HepG2 (cell line): Measurements from ENCODE around the gene PDCD11. TPM values are rescaled to one million over a fixed set of nuclear protein-coding genes. Genes with fewer than 3 reads are reported as not detected.

Experiments
- ATF4 ChIP-seq, 2 experiments: fragments of 450-650 bp in 1 of 2; sonication (generic) in 1 of 2; formaldehyde crosslinking; IDR thresholded peaks; 2 replicates each; pipeline versions ENCODE4 v1.5.0 to v1.8.0; 2020 to 2022; ENCODE audit warnings: mild to moderate bottlenecking in 1 of 2, missing genetic modification reagents in 1 of 2
- CSRNP1 ChIP-seq: sonication (generic); formaldehyde crosslinking; IDR thresholded peaks from 2 replicates; pipeline ENCODE4 v1.8.1; 2023; ENCODE audit warnings: mild to moderate bottlenecking, missing genetic modification reagents
- DRAP1 ChIP-seq: IDR thresholded peaks from 2 replicates; pipeline ENCODE4 v1.6.1; 2016; ENCODE audit warnings: missing genetic modification reagents, missing compliant biosample characterization
- FOXM1 ChIP-seq: sonication (generic); formaldehyde crosslinking; IDR thresholded peaks from 2 replicates; pipeline ENCODE4 v1.5.0; 2020; ENCODE audit warnings: missing genetic modification reagents
- MYC ChIP-seq: sonication (generic); formaldehyde crosslinking; IDR thresholded peaks from 2 replicates; pipeline ENCODE4 v1.9.0; 2021; ENCODE audit warnings: missing genetic modification reagents, borderline replicate concordance
- NR2F1 ChIP-seq, 2 experiments: fragments of 450-650 bp in 1 of 2; formaldehyde crosslinking in 1 of 2; IDR thresholded peaks; 2 replicates each; pipeline versions ENCODE4 v1.5.0 to v1.6.1; 2016 to 2020; ENCODE audit warnings: mild to moderate bottlenecking in 1 of 2, missing compliant biosample characterization in 1 of 2, missing genetic modification reagents in 1 of 2, moderate library complexity in 1 of 2
- NR2F6 ChIP-seq, 2 experiments: IDR thresholded peaks; 2 replicates each; pipeline ENCODE4 v1.6.1; 2016; ENCODE audit warnings: antibody characterized with exemption in 1 of 2, mild to moderate bottlenecking in 1 of 2
- NRL ChIP-seq: sonication (generic); formaldehyde crosslinking; IDR thresholded peaks from 2 replicates; pipeline ENCODE4 v1.5.0; 2020; ENCODE audit warnings: missing genetic modification reagents, mild to moderate bottlenecking, moderate library complexity, borderline replicate concordance
- STAG1 ChIP-seq: sonication (generic); formaldehyde crosslinking; IDR thresholded peaks from 2 replicates; pipeline ENCODE4 v1.4.0; 2020; ENCODE audit warnings: missing genetic modification reagents
- TFAP4 ChIP-seq: sonication (generic); IDR thresholded peaks from 2 replicates; pipeline ENCODE4 v1.6.1; 2016; ENCODE audit warnings: low read depth, borderline replicate concordance
- ZNF512B ChIP-seq: sonication (generic); formaldehyde crosslinking; IDR thresholded peaks from 2 replicates; pipeline ENCODE4 v1.5.1; 2020; ENCODE audit warnings: missing genetic modification reagents, mild to moderate bottlenecking, borderline replicate concordance
- ZNF687 ChIP-seq: sonication (generic); formaldehyde crosslinking; IDR thresholded peaks from 2 replicates; pipeline ENCODE4 v1.5.1; 2020; ENCODE audit warnings: mild to moderate bottlenecking, missing genetic modification reagents, moderate library complexity
- polyA plus RNA-seq, 8 experiments: library from polyadenylated mRNA; depleted of rRNA in 3 of 8; stranded (reverse) in 7 of 8; unstranded in 1 of 8; fragments of >200 nt; fragmentation: Illumina TruSeq in 4 of 8; extraction: Trizol in 4 of 8; gene quantifications; 2 replicates each; pipeline versions ENCODE4 v1.2.1 to v1.2.3, GENCODE V29; 2011 to 2016; ENCODE audit warnings: low read depth in 4 of 8, missing spikeins in 1 of 8, mixed read lengths in 1 of 8; ENCODE audit not compliant: insufficient read depth in 1 of 8
- total RNA-seq, 5 experiments: library from RNA; depleted of rRNA; stranded (reverse); fragments of >200 nt; fragmentation: Illumina TruSeq; extraction: Trizol; gene quantifications; 2 replicates each; pipeline ENCODE4 v1.2.3, GENCODE V29; 2016; ENCODE audit warnings: low read depth in 1 of 5

Gene PDCD11
- total and polyA plus RNA-seq, 2 of the 13 experiments (the other 11 are each of a cell fraction or from before 2014, with no cell fraction given) = 12.8 to 52.8 TPM

- TF ChIP-seq ZNF687 (CRISPR knock-in tag) (peak; percentile 22; the same call in 1 of the 2 replicates), ATF4 (CRISPR knock-in tag; IDR thresholded peaks at IDR 0.05) (peak in 1 of 2 experiments; percentile 73; a peak in 2 of 4 replicates), ZNF512B (CRISPR knock-in tag) (no peak), NR2F6 (IDR thresholded peaks at IDR 0.05) (no peak), NR2F6 (CRISPR knock-in tag; IDR thresholded peaks at IDR 0.05) (peak; percentile 24; the same call in 1 of the 2 replicates), NR2F1 (CRISPR knock-in tag; IDR thresholded peaks at IDR 0.05) (peak in 1 of 2 experiments; percentile 27; a peak in 1 of 4 replicates), MYC (CRISPR knock-in tag) (peak; percentile 41; the same call in 1 of the 2 replicates), TFAP4 (peak; percentile 87), DRAP1 (CRISPR knock-in tag) (no peak), FOXM1 (no peak), STAG1 (CRISPR knock-in tag) (peak; percentile 17; the same call in 1 of the 2 replicates), NRL (CRISPR knock-in tag) (no peak), CSRNP1 (no peak)
- TF ChIP-seq, all 625 proteins: peak for 12
Observed at GRCh38 chr10:103476046-103476768, 79.8 kb downstream of the PDCD11 start (continued).
